ENCODE measurements around the gene PAPOLB.
"Not testable (repeated sequence)": the region's sequence is repeated elsewhere in the genome, so short reads cannot be mapped to it uniquely, and the experiment has no call there.

The PAPOLB gene

DNA sequence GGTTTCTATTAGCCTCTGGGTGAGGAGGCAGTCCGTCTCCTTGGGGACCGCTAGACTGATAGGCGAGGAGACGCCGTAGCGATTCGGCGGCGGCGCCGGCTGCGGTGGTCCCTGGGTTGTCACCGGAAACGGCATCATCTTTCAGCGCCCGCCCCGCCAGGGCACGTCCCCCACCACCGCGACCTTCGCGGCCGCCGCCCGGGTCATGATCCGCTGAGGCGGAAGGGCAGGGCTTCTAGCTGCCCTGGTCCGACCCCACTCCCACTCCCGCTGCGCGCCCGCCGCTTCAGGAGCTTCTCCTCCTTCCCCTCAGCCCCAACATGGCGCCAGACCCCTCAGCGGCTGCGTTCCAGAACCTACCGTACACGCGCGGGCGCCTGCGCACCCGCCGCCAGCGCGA, at the start of gene PAPOLB:
TSS of gene PAPOLB (minus strand) at position 358 of the 400 bp plus-strand sequence. CDS start at position 138, 220 bp downstream.
- no peak for DNase-seq

GRCh38 chr7:4911111-4911828, 49.4 kb upstream of the PAPOLB start:
- no peak for DNase-seq

DNA sequence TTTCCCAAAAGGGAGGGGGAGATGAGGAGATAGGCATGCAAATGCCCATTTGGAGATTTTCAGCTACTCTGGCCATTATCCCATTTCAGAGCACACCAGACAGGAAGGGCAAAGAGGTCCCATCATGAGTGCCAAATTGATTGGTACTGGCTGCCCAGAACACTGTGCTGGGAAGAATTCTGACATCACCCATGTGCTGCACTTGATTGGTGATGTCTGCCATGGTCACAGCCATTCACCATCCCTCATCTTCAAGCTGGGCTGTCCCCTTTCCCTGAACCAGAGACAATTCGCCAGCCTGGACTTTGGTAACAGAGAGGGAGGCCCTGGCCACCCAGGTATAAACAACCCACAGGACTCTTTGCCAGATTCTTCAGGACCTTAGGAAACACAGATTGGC, 44.9 kb upstream of the PAPOLB start:
- no peak for DNase-seq

DNA sequence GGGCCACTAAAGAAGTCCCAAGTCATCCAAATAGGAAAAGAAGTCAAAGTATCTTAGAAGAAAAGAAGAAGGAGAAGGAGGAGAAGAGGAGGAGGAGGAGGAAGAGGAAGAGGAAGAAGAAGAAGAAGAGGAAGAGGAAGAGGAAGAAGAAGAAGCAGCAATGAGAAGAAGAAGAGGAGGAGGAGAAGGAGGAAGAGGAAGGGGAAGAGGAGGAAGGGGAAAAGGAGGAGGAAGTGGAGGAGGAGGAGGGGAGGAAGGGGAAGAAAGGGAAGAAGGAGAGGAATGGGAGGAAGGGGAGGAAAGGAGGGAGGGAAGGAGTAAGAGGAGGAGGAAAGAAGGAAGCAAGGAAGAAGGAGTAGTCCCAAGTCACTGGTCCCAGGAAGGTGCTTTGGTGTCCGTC, 43.3 kb upstream of the PAPOLB start:
- no peak for DNase-seq

GRCh38 chr7:4904346-4904745, 42.5 kb upstream of the PAPOLB start:
- DNase-seq = no peak

DNA sequence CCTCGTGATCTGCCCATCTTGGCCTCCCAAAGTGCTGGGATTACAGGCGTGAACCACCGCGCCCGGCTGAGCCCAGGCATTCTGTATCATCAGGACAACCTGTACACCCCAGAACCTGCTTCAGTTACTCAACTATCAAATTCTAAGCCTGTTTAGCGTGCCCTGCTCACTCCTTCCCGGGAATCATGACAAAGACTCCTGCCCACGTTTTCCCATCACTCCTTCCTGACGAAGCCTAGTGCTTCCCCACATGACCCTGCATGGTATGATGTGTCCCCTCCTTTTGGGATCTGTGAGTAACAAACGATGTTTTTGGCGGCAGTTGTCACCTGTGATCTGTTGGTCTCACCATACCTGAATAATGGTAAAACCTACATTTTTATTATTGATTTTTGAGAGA, 33.9 kb upstream of the PAPOLB start:
- no peak for DNase-seq

- no peak for DNase-seq
Measured at GRCh38 chr7:4894482-4894881, 32.7 kb upstream of the PAPOLB start.

DNA sequence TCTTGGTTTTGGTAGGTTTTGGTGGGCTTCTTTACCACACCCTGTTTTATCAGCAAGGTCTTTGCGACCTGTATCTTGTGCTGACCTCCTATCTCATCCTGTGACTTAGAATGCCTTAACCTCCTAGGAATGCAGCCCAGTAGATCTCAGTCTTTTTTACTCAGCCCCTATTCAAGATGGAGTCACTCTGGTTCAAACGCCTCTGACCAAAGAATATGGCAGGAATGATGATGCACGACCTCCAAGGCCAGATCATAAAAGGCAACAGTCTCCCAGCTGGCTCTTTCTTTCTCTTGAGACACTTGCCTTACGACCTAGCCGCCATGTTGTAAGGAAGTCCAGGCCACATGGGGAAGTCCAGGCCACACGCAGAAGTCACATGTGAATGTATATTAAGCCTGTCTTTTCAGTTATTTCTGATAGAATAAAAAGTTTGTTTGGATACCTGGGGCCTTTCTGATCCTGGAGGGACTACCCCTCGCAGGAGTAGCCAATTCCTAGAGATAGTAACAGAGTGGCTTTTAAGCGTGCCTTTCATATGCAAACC, 32.2 kb upstream of the PAPOLB start:
- DNase-seq = no peak

DNA sequence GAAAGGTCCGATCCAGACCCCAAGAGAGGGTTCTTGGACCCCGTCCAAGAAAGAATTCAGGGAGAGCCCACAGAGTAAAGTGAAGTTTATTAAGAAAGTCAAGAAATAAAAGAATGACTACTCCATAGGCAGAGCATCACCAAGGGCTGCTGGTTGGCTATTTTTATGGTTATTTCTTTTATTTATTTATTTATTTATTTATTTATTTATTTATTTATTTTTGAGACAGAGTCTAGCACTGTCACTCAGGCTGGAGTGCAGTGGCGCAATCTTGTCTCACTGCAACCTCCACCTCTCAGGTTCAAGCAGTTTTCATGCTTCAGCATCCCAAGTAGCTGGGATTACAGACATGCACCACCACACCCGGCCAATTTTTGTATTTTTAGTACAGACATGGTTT, 31.4 kb upstream of the PAPOLB start:
- not testable (repeated sequence) for DNase-seq

- DNase-seq = not testable (repeated sequence)
Measured at GRCh38 chr7:4891522-4891921, 29.7 kb upstream of the PAPOLB start.

GRCh38 chr7:4889682-4890081, 27.9 kb upstream of the PAPOLB start:
- no peak for DNase-seq

- peak in 1 of 3 experiments; percentile 34 for DNase-seq
Measured at GRCh38 chr7:4888161-4888560, 26.3 kb upstream of the PAPOLB start.

DNA sequence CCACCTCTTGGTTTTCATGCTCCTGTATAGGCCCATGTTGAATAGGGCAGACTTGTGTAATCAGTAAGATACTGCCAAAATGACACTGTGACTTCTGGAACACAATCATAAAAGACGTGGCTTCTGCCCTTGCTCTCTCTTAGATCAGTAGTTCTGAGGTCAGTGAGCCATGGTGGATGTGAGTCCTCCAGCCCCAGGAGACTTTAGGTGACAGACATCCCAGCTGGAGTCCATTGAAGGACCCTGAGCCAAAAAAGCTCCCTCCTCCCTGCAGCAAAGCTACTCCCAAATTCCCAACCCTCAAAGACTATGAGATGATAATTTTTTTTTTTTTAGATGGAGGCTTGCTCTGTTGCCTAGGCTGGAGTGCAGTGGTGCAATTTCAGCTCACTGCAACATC, 24.8 kb upstream of the PAPOLB start:
- DNase-seq = no peak

GRCh38 chr7:4885317-4885807, 23.5 kb upstream of the PAPOLB start:
- DNase-seq = no peak

DNA sequence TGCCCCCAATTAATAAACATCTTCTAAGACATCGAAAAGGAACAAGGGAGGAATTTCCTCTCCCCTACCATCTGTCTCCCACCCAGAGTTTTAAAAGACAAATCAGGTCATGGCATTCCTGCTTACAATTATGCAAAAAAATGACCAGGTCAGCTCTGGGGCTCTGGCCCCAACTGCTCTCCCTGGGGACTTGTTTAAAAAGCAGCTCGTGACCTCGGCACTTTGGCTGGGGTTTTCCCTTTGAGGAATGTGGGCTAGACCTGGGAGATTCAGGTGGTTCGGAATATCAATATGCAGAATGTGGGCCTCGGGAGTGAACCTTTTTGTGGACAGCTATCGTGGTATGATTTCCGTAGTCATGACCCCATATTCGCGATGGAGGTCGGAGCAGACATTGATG, 22.3 kb upstream of the PAPOLB start:
- peak in 1 of 3 experiments; percentile 51 for DNase-seq

GRCh38 chr7:4883372-4884144, 21.7 kb upstream of the PAPOLB start, which contains the start of gene RADIL:
RADIL (minus strand) TSS chr7:4883716; CDS start chr7:4878139, 5,577 bp downstream.
- DNase-seq = peak; percentile 87 to 96 (median 91)

GRCh38 chr7:4883033-4883371, 21.2 kb upstream of the PAPOLB start:
- DNase-seq = peak in 1 of 3 experiments; percentile 70

DNA sequence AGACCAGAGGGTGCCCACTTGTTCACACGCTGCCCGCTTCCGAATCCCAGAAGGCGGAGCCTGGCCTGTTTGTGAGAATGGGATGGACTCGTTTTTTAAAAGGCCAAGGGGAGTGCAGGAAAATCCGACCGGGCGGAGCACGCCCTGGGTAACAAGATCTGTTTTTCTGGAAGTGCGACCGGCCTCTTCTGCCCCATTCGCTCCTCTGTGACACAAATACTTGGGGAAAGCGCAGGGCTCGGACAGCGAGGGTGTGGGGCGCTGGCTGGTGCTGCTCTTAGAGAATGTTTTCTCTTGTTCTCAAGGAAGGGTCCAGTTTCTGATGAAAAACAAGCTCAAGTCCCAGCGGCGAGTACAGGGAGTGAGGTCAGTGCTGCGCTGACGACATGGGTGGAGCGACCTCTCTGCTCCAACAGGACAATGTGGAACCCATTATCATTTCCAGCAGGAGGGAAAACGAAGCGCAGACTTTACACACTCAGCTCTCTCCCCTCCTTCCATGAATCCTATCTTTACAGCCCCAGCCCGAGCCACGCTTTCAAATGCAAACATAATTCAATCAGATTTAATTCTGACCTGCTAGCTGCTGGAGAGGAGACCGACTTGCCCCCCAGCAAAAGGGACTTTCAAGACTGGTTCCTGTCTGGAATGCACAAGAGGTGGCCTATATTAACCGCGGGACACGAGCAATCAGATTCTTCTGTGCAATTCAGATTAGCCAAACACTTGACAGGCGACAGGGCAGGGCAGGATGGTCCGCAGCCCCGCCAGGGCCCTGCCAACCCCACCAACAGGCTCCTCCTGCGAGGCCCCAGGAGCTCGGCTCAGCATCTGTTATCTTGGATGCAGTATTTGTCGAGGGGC, 20.6 kb upstream of the PAPOLB start:
- DNase-seq = peak in 2 of 3 experiments; percentile 73 to 78

DNA sequence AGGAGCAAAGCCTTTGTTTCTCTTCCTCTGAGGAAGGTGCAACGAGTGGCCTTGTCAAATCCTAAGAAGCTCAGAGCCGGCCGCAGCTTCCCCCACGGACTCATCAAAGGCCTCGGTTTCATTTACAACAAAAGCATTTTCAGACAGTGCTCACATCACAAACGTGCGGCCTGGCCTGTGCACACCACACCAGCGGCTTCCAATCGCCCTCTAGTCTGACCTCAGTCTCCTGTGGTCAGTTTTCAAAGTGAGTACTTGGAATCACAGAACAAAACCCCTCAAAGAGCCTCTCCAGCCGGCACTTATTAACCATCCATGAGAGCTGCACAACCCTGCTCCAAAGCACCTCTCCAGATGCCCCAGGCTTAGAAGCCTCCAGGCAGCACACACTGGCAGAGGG, 18.4 kb upstream of the PAPOLB start:
- DNase-seq = peak in 1 of 3 experiments; percentile 73

DNA sequence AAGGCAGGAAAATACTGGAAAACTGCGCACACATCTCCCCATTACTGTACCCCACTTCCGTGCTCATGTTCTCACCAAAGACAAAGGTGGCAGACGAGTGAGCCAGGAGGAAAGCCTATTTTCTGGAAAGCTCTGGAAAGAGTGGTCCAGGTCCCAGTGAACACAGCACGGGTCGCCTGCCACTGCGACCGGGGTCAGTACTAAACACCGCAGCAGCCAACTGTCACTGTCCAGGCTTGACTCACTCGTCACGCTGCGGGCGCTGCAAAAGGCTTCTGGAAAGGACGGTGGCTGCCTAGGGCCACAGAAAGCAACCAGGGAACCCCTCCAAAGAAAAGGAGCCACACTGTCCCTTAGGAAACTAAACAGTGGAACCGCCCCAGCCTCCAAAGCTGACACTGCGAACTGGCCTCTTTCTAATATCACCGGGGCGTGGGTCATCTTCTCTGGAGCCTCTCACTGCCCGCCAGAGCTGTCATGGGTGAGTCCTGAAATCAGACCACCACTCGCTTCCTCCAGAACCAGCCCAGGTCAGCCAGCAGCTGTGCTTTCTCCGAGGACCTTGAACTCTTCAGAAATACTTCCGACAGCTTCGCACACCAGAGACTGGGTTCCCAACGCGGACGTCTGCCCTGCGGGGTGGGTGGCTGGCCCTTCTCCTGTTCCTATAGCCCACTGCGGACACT, 17.7 kb upstream of the PAPOLB start:
- no peak for DNase-seq

GRCh38 chr7:4878336-4879335, 16.8 kb upstream of the PAPOLB start:
- peak in 1 of 3 experiments; percentile 20 for DNase-seq

Data from NCI-H1417 (cell line).